Cerebellar cortex (tissue), 1 donor: ENCODE measurements around the gene DOHH.

ENCODE experiments used
- DNase-seq: peaks from one replicate; pipeline ENCODE4 v3.0.0-alpha.2; 2015; ENCODE audit warnings: low spot score

DOHH gene

DNA sequence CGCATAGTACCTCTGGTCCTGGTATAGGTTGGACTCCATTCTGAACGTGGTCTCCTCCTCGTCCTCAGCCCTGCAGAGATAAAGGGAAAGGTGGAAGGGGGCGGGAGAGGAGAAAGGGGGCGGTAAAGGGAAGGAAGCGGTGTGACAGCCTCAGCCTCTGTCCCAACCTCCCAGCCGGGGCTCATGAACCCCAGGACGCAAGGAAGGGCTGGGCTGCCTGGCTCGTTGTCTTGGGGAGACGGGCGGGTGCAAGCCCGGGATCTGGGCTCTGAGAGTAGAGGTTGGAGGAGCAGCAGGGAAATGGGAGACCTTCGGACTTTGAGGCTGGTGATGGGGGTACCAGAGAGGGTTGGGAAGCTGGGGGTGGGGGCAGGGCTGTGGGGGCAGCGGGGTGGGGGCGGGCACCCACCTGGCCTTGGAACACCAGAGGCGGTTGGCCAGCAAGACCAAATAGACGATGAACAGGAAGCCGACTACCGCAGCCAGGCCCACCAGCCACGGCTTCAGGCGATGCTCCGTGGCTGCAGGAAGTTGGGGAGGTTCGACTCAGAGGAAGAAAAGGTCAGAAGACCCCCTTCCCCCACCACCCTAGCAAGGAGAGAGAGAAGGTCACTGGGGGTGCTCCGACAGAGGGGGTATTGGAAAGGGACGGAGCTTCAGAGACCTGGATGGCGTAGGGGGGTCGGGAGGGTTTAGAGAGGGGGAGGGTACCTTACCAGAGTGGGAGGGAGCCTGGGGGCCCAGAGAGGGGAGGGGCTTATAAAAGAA is 21.9 kb downstream of the DOHH start:
- no peak for DNase-seq

DNA sequence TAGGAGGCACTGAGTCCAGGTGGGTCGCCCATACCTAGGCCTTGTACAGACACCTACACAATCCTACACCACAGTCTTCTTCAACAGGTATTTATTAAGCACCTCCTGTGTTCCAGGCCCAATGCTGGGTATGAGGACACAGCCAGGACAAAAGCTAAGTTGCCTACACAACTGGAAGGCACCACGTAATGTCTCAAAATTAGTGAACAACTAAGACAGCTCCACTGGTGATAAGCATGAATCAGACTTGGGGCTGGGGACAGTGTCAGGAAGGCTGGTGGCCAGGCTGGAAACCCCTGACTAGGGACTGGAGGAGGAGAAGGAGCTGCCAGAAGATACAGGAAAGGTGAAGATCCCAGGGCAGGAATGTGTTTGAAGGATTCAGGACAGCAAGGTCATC is 22.5 kb downstream of the DOHH start:
- no peak for DNase-seq

DNA sequence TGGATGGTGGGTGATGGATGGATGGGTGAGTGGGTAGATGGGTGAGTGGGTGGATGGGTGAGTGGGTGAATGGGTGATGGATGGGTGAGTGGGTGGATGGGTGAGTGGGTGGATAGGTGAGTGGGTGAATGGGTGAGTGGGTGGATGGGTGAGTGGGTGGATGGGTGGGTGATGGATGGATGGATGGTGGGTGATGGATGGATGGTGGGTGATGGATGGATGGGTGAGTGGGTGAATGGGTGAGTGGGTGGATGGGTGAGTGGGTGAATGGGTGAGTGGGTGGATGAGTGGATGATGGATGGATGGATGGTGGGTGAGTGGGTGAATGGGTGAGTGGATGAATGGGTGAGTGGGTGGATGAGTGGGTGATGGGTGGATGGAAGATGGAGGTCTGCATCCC is 23.0 kb downstream of the DOHH start:
- no peak for DNase-seq

DNA sequence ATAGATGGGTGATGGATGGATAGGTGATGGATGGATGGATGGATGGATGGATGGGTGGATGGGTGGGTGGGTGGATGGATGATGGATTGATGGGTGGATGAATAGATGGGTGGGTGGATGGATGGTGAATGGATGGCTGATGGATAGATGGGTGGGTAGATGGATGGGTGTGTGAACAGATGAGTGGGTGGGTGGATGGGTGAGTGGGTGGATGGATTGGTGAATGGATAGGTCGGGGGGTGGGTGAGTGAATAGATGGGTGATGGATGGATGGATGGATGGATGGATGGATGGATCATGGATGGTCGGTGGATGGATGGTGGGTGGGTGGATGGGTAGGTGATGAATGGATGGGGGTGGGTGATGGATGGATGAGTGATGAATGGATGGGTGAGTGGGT is 23.6 kb downstream of the DOHH start:
- no peak for DNase-seq

DNA sequence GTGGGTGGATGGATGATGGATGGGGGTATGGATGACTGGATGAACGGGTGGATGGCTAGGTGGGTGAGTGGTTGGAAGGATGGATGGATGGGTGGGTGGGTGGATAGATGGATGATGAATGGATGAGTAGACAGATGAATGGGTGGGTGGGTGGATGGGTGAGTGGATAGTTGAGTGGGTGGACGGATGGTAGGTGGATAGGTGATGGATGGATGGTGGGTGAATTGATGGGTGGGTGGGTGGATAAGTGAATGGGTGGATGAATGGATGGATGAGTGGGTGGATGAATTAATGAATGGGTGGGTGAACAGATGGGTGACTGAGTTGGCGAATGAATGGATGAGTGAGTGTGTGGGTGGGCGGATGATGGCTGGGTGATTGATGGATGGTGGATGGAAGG is 25.0 kb downstream of the DOHH start:
- DNase-seq = no peak

DNA sequence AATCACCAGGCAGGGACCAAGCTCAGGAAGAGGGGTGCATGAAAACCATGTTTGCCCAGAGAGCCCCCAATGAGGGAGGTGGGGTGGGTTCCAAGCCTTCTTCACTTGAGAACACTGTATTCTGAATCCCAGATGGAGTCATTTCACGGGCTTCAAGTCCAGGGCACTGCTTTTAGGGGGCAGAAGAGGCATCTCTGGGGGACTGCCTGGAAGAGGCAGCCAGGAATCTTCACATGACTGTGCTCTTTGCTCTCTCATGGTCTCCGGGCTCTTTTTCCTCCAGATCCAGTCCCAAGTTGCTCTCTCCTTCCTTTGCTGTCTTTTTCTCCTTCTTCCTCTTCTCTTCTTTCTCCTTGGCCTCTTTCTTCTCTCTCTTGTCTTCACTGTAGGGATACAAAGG is 25.9 kb downstream of the DOHH start:
- DNase-seq = no peak

DNA sequence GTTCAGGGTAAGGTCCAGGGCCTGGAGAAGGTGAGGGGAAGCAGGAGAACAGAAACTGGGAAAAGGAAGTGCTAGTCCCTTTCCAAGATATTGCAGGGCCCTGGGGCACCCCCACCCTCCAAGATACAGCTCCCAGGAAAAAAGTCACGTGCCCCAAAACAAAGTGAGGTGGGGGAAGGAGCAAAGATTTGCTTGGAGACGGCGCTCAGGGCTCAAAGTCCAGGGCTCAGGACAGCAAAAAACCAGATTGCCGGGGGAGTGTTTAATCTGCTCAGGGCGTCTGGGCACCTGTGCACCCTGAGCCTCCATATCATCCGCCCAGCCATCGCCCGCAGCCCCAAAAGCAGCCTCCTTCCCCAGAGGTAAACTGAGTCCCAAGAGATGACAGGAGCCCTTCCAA is 26.5 kb downstream of the DOHH start:
- no peak for DNase-seq

DNA sequence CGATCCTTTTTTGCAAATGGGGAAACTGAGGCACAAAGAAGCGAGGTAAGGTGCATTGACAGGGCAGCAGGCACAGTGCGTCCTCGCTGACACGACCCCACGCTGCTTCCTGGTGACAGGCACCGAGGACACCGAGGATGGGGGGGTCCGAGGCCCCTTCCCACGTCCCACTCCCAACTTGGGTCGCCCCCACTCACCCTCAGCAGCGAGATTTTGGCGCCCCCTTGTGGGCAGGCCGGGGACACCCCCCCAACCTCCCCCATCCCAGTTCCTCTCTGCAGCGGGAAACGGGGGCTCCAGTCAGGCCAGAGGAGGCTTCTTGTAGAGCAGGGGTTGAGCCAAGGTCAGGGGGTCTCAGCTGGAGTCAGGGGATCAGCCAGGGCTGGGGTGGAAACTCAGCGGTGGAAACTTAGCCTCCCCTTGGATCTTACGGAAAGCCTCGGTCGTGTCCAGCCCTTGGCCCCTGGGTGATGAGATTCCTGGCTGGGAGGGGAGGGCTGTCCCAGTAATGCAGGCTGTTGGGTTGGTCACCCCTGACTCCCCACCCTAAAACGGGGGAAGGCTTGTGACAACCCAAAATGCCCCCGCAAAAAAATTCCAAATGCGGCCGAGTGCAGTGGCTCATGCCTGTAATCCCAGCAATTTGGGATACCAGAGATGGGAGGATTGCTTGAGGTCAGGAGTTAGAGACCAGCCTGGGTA is 28.4 kb downstream of the DOHH start:
- no peak for DNase-seq

DNA sequence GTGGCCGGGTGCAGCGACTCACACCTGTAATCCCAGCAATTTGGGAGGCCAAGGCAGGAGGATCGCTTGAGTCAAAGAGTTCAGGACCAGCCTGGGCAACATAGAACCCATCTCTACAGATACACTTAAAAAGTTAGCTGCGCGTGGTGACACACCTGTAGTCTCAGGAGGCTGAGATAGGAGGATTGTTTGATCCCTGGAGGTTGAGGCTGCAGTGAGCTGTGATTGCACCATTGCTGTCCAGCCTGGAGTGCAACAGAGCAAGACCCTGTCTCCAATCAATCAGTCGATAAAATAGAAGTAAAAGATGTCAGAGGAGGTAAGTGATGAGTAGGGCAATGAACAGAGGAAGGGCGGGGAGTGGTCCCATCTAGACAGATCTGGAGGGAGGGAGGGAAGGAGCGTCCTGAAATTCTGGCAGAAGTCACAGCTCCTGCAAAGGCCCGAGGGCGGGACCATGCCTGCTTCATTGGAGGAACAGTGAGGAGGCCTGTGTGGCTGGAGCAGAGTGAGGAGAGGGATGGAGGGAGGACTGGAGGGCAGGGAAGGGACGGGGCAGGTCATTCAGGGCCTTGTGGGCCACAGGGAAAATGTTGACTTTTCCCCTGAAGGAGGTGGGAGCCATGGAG is 29.9 kb downstream of the DOHH start:
- DNase-seq = no peak

DNA sequence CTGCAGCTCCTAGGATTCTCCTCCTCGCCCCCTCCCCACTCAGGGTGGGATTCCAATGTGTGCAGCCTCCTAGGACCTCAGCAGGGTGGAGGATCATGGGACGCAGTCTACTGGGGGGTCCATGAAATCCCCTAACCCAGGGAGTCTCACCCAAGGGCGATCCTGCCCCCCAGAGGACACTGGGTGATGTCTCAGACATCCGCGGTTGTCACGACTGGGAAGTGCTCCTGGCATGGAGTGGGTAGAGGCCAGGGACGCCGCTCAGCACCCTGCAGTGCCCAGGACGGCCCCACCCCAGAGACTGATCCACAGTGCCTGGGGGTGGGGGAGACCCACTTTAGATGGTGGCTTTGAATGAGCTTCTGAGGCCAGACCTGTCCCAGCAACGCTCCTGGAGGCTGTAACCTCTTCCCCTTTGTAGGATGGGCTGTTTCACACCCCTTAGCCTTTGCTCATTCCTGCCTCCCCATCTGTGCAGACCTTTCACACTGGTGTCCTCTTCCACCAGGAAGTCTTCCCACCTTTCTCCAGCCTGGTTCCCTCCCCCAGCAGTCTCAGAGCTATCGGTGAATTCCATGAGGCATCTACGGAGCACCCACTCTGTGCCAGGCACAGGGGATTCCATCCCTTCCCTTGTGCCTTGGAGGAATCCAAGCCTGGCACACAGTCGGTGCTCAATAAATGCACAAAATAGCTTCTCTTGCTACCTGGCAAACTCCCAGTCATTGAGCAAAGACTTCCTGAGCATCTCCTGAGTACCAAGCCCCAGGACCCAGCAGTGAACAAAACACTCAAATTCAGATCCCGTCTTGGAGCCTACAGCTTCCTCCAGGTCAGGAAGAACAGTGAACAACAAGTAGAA is 30.6 kb downstream of the DOHH start:
- DNase-seq = no peak

DNA sequence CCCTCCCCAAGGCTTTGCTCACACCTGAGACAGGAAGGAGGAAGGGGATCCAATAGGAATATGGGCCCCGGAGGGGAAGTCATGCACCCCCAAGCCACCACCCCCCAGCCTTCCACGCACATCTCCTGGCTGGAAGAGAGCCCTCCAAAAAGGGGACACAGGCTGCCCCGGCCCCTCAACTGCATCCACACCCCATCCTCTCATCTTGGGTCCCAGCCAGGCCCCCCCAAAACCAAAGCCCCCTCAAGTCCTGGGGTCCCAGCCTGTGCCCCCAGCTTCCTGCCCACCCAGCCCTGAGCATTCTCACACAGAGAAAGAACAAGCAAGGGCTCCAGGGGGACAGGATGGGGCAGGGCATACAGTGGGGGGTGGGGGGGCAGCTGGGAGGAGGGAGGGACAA is 32.3 kb downstream of the DOHH start:
- DNase-seq = no peak

DNA sequence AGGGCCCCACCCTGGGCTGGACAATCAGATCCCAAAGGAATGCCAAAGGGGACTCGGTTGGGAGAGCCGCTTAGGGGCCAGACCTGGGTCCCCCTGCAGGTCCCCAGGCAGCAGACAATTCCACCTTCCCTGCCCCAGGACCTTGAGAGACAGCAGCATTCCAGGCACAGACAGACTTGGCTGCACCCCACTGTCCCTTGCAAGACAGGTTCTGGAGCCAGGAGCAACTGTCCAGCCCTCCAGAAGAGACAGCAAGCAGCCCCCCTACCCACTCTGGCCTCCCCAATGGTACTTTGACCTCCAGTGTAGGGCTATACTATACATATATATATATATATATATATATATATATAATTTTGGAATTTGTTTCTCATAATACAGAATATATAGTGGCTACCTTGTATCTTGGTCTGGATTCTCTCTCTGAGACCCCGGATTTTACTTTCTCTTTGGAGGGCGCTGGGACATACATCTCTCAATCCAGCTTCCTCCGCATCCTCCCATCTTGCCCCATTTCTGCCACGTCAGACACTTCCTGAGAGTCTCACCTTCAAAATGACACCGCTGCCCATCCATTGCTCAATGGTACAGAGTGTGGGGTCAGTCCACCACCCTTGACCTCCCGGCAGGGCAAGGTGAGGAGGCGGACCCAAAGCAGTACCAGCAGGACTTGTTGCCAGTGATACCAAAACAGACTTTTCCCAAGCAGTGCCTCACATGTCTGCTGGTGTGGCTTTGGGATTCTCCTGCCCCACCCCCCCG is 32.9 kb downstream of the DOHH start:
- no peak for DNase-seq

DNA sequence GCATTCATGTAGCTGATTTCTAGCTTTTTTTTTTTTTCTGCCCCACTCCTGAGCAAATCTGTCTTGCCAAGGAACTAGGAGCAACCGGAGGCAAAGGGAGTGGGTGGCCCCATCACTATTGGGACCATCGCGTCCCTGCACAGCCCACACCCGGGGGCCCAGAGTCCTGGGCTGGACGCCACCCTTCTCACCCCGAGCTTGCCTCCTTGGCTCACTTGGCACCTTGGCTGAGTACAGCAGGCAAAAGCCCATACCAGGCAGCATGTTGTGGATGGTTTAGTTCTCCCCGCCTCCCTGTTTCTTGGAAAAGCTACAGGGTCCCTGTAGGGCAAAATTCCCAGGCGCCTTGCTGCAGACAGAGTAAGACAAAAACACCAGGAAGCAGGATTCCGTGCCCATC is 33.8 kb downstream of the DOHH start:
- no peak for DNase-seq

DNA sequence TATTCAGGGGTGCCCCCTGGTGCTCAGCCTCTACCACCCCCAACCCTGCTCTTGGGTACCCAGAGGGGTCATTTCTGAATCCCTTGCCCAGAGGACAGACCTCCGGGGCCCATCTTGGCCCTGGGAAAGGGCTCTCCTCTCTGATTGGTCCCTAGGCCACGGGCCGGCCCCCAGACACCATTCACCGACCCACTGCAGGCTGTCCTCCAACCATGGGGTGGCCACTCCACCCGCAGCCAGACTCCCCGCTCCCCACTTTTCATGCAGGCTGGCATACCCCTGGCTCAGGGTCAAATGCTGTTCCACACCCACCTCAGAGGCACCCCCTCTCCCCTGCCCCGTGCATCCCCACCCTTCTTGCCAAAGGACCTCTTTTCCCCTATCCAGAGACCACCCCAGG is 34.9 kb downstream of the DOHH start:
- DNase-seq = no peak

DNA sequence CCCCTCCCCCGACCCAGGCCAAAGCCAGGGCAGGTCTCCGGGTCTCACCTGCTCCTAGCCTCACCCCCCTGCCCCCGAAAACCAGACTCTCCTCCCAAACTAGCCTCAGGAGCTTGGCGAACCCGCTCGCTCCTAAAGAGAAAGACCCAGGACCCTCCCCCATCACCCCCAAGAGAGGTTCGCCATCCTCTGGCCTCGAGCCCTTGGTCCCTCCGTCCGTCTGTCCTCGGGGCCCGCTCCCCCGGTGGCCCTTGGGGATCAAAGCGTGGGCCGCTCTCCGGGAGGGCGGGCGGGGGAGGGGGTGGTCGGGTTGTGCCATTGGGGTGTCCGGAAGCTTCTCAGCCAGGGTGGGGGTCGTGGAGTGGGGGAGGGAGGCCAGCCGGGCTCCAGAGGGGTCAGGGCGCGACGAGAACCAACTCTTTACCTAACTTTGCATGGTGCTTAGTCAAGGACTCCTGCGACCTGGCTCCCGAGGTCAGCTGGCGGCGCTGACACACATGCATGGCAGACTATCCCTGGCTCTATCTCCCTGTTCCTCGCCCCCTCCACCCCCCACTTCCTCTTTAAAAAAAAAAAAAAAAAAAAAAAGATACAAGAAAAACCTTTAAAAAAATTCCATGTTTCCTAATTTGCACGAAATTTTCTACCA is 35.8 kb downstream of the DOHH start:
- no peak for DNase-seq

DNA sequence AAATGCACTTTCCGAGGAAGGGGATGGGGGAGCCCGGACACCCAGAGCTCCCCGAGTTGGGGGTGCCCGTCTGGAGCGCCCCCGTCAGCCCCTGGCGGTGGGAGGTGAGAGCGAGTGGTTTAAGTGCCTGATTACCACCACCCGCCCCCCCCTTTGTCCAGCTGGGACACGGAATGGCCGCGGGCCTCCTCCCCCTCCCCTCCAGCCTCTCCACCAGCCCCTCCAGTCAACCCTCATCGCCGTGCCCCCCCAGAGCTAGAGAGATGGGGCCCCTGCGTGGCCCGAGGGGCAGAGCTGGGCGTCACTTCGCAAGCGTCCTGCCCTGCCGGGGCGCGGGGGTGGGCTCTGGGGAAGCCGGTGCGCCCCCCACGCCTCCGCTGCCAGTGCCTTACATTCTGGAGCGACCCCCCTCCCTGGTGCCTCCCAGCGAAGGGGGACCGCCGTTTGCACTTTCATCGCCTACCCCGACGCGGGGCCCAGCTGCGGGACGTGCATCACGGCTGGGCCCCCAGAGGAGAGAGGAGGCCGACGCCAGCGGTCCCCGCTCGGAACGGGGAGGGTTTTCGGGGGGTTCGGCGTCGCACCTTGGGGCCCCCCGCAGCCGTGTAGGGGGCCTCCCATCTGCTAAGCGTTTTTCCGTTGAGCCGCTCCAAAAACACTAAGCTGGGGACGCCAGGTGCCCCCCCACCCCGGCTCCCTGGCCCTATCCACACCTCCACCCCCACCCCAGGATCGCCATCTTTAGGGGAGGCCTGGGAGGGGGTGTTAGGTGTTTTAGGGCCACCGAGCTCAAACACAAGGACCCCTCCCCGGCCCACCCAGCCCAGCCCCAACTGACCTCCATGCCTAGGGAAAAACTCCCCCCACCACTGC is 36.5 kb downstream of the DOHH start:
- DNase-seq = no peak

DNA sequence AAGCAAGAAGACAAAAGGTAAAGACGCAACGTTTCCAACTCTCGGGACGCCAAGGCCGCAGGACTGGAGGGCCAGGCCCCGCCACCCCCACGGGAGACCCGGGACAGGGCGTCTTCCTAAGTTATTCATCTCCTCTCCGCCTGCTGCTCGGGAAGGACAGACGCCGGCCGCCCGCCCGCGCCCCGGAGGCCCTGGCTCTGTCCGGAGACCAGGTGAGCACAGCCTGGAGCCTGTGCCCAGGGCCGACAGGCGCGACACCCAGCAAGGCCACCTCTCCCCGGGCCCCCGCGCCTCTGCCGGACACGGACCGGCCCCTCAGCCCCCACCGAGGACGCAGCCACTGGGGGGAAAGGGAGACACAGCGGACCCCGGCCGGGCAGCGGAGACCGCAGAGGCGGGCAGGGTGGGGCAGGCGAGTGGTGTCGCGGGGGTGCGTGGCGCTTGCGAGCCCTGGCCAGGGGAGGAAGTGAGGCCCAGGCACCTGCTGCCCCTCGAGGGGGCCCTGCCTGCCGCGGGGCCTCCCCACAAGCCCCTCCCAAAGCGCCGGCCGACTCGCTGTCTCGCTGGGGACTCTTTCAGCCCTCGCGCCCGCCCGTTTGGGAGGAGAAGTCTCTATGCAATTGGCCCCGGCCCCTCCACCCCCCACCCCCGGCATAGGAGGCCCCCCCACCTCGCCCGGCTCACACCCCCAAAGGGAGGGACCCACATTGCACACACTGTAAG is 37.3 kb downstream of the DOHH start:
- no peak for DNase-seq

DNA sequence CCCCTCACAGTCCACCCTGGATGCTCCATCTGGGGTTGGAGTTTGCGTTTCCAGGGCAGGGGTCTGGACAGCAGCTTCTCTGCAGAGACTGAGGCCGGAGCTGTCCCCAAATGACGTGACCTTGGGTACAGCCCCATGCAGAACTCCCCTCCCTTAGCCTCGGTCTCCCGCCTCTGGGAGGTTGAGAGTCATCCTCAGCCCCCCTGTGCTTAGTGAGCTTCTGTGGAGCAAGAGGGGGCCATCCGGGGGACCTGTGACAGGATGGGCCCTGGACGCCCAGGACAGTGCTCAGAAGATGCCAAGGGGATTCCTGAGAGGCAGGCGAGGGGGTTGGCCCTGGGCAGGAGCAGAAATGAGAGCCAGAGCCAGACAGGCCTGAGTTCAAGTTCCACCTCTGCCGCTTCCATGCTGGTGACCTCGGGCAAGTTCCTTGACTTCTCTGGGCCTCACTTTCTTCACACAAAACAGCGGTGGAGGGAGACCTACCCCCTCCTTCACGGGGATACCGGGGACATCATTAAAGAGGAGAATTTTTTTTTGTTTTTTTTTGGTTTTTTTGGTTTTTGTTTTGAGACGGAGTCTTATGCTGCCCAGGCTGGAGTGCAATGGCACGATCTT is 40.4 kb downstream of the DOHH start:
- DNase-seq = no peak
